C1 segment of cervical spinal cord (tissue), 14 donors: ENCODE results near the gene OR2L5.

Experiments used
- DNase-seq, 14 donors: peaks; one replicate each; lab custom pipeline; 2025; lab: John Stamatoyannopoulos, UW

Gene OR2L5

DNA sequence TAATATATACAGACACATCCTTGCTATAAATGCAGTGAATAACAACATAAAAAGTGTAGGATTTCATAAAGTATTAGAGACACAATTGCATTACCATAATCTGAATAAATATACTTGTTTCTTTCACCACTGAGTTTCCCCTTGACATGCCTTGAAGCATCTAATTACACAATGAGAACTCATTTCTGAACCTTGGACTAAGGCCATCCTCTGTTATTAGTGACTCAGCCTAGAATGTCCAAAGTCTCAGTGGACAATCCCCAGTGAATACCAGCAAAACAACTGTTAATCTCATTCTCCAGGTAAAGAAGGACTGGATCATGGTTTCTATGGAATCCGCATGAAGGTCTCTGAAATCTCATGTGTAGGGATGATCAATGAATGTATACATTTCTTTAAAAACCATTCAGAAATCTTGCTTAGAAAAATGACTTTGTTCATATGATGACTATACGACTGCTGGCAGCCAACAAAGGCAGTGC is at the start of gene OR2L5:
OR2L5 (plus strand) TSS at position 432 of the 482 bp plus-strand sequence. CDS start 8,288 bp downstream, outside the sequence.
- no peak for DNase-seq

GRCh38 chr1:247964933-247965332 is 48.5 kb upstream of the OR2L5 start, which contains the start of gene OR2AK2:
Gene OR2AK2 (plus strand): TSS chr1:247965233. CDS start chr1:247965377, 144 bp downstream.
- no peak for DNase-seq

- DNase-seq, result no peak
Observed at GRCh38 chr1:247966532-247967204, 46.8 kb upstream of the OR2L5 start.

DNA sequence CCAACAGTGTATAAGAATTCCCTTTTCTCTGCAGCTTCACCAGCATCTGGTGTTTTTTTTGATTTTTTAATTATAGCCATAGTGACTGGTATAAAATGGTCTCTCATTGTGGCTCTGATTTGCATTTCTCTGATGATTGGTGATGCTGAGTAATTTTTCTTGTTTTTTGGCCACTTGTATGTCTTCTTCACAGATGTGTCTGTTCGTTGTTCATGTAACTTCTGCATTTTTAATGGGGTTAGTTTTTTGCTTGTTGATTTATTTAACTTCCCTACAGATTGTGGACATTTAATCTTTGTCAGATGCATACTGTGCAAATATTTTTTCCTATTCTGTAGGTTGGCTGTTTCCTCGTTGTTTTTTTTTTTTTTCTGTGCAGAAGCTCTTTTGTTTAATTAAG is 20.5 kb upstream of the OR2L5 start:
- no peak for DNase-seq

DNA sequence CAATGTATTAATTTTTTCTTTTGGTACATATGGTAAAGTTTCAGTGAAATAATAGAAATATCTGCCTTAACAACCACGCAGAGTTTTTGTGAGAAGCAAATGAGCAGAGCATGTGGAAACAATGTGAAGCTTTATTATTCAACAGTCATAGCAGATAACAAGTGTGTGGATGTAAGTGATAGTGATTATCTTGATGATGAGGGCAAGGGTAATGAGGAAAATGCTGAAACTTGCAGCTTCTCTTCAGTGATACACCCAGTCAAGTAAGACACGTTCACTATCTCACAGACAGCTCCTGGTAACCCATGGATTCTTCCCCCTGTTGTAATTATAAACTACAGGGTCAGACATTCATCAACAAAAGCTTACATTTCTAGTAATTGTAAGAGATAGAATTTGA is 14.6 kb upstream of the OR2L5 start:
- no peak for DNase-seq

GRCh38 chr1:248000169-248000568 is 13.3 kb upstream of the OR2L5 start:
- DNase-seq, result no peak

DNA sequence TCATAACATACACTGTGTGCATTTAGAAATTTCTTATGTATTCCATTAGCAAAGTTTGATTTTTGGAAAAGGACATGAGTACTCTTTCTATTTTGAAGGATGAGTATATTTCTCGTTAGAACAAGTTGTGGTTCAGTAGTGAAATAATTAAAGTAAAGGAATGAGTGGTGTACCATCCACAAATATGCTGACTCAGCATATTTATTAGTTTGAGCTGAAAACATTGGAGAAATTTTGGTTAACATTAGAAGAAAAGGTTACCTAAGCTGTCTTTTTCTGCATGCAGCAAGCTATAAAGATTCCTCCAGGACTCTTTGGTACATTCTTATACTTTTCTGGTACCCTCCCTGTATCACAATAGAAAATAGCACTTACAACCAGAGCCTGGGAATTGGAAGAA is 5.7 kb upstream of the OR2L5 start:
- DNase-seq, result no peak

DNA sequence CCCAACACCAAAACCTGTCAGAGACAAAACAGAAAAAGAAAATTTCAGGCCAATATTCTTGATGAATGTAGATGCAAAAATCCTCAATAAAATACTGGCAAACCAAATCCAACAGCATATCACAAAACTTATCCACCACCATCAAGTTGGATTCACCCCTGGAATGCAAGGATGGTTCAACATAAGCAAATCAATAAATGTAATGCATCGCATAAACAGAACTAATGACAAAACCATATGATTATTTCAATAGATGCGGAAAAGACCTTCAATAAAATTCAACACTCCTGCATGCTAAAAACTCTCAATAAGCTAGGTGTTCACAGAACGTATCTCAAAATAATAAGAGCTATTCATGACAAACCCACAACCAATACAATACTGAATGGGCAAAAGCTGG is 3.8 kb upstream of the OR2L5 start:
- no peak for DNase-seq

DNA sequence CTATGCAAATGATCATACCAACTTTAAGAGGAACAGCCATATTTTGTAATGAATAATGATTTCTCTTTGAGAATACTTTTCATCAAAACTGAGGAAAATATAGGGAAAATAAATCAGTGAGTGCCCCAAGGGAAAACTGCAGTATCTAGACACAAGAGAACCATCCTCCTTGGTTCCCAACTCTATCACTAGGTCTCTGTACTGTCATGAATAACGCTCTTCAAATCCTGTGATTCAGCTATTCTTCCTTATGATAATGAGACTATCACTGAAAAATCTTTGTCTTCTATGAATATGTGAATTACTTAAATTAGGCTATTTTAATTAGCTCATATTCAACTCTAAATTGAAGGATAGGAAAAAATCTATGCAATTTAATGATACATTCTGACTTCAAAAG is 2.3 kb downstream of the OR2L5 start:
- DNase-seq, result no peak

- no peak for DNase-seq
Observed at GRCh38 chr1:248029770-248030169, 16.3 kb downstream of the OR2L5 start, which contains the start of gene OR2L2. Gene OR2L2 (plus strand): TSS chr1:248030070. CDS start chr1:248038268, 8,198 bp downstream.

DNA sequence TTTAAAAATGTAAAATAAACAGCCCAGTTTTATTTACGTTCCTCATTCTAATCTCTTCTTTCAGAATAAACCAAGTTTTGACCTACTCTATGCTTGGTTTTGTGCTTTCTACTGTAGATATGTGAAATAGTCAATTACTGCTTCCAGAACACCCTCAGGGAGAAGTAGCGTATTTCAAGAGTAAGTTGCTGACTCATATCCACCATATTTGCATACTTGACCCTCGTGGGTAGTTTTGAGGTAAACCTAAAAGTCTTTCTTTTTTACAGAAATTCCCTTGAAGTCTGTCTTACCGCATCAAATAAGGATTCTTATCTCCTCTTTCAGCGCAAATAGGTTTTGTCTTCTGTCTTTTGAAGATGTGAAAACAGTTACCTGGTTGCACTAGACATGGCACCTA is 31.7 kb downstream of the OR2L5 start:
- DNase-seq, result no peak

GRCh38 chr1:248046536-248046935 is 33.1 kb downstream of the OR2L5 start, which contains the start of gene OR2L3:
Gene OR2L3 (plus strand): TSS chr1:248046836. CDS start chr1:248060682, 13,846 bp downstream.
- DNase-seq, result no peak

DNA sequence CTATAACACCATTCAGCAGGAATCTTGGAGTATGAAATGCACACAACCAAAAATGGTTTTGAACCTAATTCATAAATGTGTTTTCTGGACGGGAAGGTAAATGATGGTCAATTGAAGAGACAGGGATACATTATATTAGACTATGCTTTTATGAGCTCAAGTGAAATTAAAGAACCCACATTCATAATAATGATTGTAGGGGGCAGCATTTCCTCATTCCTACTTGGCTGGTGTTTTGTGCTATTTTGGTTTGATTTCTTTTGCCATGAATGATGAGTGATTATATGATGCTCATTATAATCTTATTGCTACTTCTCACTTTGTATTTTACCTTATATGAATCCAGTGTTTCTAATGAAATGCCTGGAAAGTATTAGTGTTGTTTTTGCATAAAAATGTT is 33.5 kb downstream of the OR2L5 start:
- DNase-seq, result no peak

DNA sequence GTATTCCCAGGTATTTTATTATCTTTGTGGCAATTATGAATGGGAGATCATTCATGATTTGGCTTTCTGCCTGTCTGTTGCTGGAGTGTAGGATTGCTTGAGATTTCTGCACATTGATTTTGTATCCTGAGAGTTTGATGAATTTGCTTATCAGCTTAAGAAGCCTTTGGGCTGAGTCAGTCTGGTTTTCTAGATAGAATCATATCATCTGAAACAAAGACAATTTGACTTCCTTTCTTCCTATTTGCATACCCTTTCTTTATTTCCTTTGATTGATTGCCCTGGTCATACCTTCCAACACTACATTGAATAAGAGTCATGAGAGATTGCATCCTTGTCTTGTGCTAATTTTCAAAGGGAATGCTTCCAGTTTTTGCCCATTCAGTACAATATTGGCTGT is 41.2 kb downstream of the OR2L5 start:
- no peak for DNase-seq

- no peak for DNase-seq
Observed at GRCh38 chr1:248055261-248055660, 41.8 kb downstream of the OR2L5 start.

- no peak for DNase-seq
Observed at GRCh38 chr1:248065071-248065470, 51.6 kb downstream of the OR2L5 start.

GRCh38 chr1:248065604-248066003 is 52.1 kb downstream of the OR2L5 start:
- DNase-seq, result no peak
